Spleen (tissue), 7 donors: ENCODE data around the gene PTPRG.

Experiments used
- CTCF ChIP-seq, 11 experiments: fragments of 200-600 bp in 7 of 11; fragments of 450-650 bp in 4 of 11; sonication (generic) in 4 of 11; IDR thresholded peaks in 8 of 11; conservative IDR thresholded peaks in 3 of 11; 1 replicate in 7 of 11; 2 replicates in 4 of 11; pipeline versions ENCODE4 v1.4.0 to v1.8.0; 2016 to 2021; ENCODE audit warnings: antibody characterized with exemption in 11 of 11, inconsistent platforms in 4 of 11, mild to moderate bottlenecking in 1 of 11
- POLR2A ChIP-seq, 3 donors: fragments of 450-650 bp; IDR thresholded peaks; one replicate each; pipeline ENCODE4 v1.5.1; 2017; ENCODE audit warnings: antibody characterized with exemption in 3 of 3, mild to moderate bottlenecking in 1 of 3
- POLR2AphosphoS5 ChIP-seq, 3 donors: sonication (generic); formaldehyde crosslinking; IDR thresholded peaks; one replicate each; pipeline ENCODE4 v1.5.1; 2017; ENCODE audit warnings: antibody characterized with exemption in 3 of 3
- donor health status: DM: no; HTN: no; CAD: no; lungs with moderate emphysema.
- donor health status: DM: no; HTN: no; CAD: no.
- donor health status: DM: no; HTN: no; CAD: no.

DNA sequence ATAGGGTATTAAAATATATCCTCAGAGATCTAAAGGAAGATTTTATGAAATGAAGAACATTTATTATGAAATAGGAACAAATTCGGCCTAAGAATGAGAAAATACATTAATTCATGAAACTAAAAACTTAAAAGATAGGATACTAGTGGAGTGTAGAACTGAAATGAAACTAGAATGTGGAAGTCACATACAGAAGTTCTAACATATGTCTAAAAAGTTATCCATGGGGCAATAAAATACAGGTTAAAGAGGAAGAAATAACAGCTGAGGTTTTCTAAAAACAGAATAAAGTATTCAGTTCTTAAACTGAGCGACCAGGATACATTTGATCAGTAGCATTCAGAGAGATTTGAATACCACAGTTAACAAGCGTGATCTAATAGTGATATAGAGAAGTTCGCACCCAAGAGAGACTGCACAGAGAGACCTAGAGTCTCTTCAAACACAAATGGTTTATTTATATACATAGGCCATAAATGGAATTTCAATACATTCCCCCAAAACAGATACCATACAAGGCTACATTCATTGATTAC, 726.1 kb downstream of the PTPRG start:
- TF ChIP-seq POLR2A (IDR thresholded peaks at IDR 0.05) (no peak), CTCF (IDR thresholded peaks at IDR 0.05 in 8 of 11, conservative IDR thresholded peaks at IDR 0.05 in 3 of 11) (no peak), POLR2AphosphoS5 (IDR thresholded peaks at IDR 0.05) (no peak)
